A673 (cell line): ENCODE data around the gene SLC7A8. TPM values are rescaled to one million over a fixed set of nuclear protein-coding genes. Genes with fewer than 3 reads are reported as not detected.

ENCODE experiments used
- BruUV-seq: library from RNA; stranded (reverse); fragments of 400-500 nt; replicated peaks from 2 replicates; lab custom pipeline; 2021; lab: Mats Ljungman, UMichigan
- CTCF ChIA-PET: fragments of 300-600 bp; sonication (Branson Sonifier 250); formaldehyde crosslinking; loops from one replicate; lab custom pipeline; 2022; ENCODE audit warnings: antibody characterized with exemption; lab: Charles Lee
- POLR2A ChIA-PET: fragments of 300-600 bp; sonication (Branson Sonifier 250); formaldehyde crosslinking; loops from one replicate; lab custom pipeline; 2022; ENCODE audit warnings: antibody characterized with exemption; ENCODE audit not compliant: low non-redundant PET; lab: Charles Lee
- DNase-seq: peaks from one replicate; pipeline ENCODE4 v3.0.0-alpha.2; 2015; ENCODE audit warnings: low spot score
- H3K27ac ChIP-seq: fragments of 200-600 bp; sonication (generic); 2 replicates; pipeline ENCODE4 v1.5.1; 2016; ENCODE audit warnings: mixed run types, low read depth, mild to moderate bottlenecking, mixed read lengths, antibody characterized with exemption, low read length; ENCODE audit not compliant: poor library complexity, severe bottlenecking
- H3K27me3 ChIP-seq: fragments of 200-600 bp; sonication (generic); replicated peaks from 2 replicates; pipeline ENCODE4 v1.6.1; 2017; ENCODE audit warnings: mixed run types, low read depth, mild to moderate bottlenecking, mixed read lengths, antibody characterized with exemption, low read length; ENCODE audit not compliant: insufficient read depth, poor library complexity
- H3K36me3 ChIP-seq: fragments of 200-600 bp; sonication (generic); 2 replicates; pipeline ENCODE4 v1.6.1; 2016; ENCODE audit warnings: mixed run types, mild to moderate bottlenecking, mixed read lengths, antibody characterized with exemption, low read length; ENCODE audit not compliant: insufficient read depth, poor library complexity, severe bottlenecking
- H3K4me1 ChIP-seq: fragments of 200-600 bp; sonication (generic); 2 replicates; pipeline ENCODE4 v1.6.1; 2017; ENCODE audit warnings: mixed run types, mild to moderate bottlenecking, mixed read lengths, antibody characterized with exemption, low read length; ENCODE audit not compliant: insufficient read depth, poor library complexity, severe bottlenecking
- H3K4me3 ChIP-seq: fragments of 200-600 bp; sonication (generic); 2 replicates; pipeline ENCODE4 v1.5.1; 2016; ENCODE audit warnings: low read depth, mixed run types, mild to moderate bottlenecking, mixed read lengths, low read length; ENCODE audit not compliant: poor library complexity, severe bottlenecking
- H3K9me3 ChIP-seq: fragments of 200-600 bp; sonication (generic); 2 replicates; pipeline ENCODE4 v1.6.1; 2016; ENCODE audit warnings: mixed run types, low read depth, mild to moderate bottlenecking, mixed read lengths, antibody characterized with exemption, low read length; ENCODE audit not compliant: poor library complexity, severe bottlenecking
- CTCF ChIP-seq: fragments of 300-800, 200-600 bp; sonication (generic); conservative IDR thresholded peaks from 2 replicates; pipeline ENCODE4 v1.5.1; 2017; ENCODE audit warnings: low read depth, mild to moderate bottlenecking, antibody characterized with exemption, low read length, moderate library complexity, mixed read lengths
- EZH2 ChIP-seq: fragments of 200-600 bp; sonication (generic); IDR thresholded peaks from 2 replicates; pipeline ENCODE4 v1.6.1; 2017; ENCODE audit warnings: borderline replicate concordance, low read depth, mild to moderate bottlenecking, mixed read lengths, antibody characterized with exemption, low read length; ENCODE audit not compliant: poor library complexity, severe bottlenecking
- intact Hi-C: fragments of 100-400 bp; cut with micrococcal nuclease; formaldehyde crosslinking; loops from one replicate; pipeline ENCODE4 v1.10.0; 2022; ENCODE audit not compliant: unreplicated experiment
- total RNA-seq: library from RNA; stranded (reverse); gene quantifications from 2 replicates; pipeline ENCODE4 v1.2.3, GENCODE V29; 2021

The SLC7A8 gene
- total RNA-seq, 1 experiment from 2014 or later: 18.3 TPM

- no TSS peak for BruUV-seq
- POLR2A ChIA-PET: no interaction called here
- no peak for TF ChIP-seq EZH2
- TF ChIP-seq CTCF: no peak
- Histone ChIP-seq H3K36me3 (no peaks in the 10 kb centered on the region), H3K27ac (no peak overlapping the region), H3K9me3 (no peaks in the 10 kb centered on the region), H3K27me3 (no peaks in the 10 kb centered on the region), H3K4me1 (peaks cover 33% of the 10 kb centered on the region), H3K4me3 (no peak overlapping the region)
- CTCF ChIA-PET: no interaction called here
- DNase-seq: no peak
- intact Hi-C loops: no loop called here
These were observed 10.9 kb downstream of the SLC7A8 start for GRCh38 chr14:23172574-23172973.

GRCh38 chr14:23172096-23172495, 11.4 kb downstream of the SLC7A8 start:
- DNase-seq: no peak
- no peaks in the 10 kb centered on the region for H3K36me3 ChIP-seq
- H3K4me3 ChIP-seq: no peak overlapping the region
- no TSS peak for BruUV-seq
- H3K27me3 ChIP-seq: no peaks in the 10 kb centered on the region
- H3K27ac ChIP-seq: no peak overlapping the region
- peaks cover 28% of the 10 kb centered on the region for H3K4me1 ChIP-seq
- no peaks in the 10 kb centered on the region for H3K9me3 ChIP-seq
- TF ChIP-seq CTCF (no peak), EZH2 (no peak)
- ChIA-PET CTCF (interaction anchor here (0.9 kb wide), 1 partner anchor 52 kb away, joined by 3 read pairs; no protein-coding TSS in a partner anchor), POLR2A (no interaction called here)
- intact Hi-C loops: no loop called here

- H3K27ac ChIP-seq: no peak overlapping the region
- ChIA-PET POLR2A (no interaction called here), CTCF (interaction anchor here (0.9 kb wide), 1 partner anchor 51 kb away, joined by 3 read pairs; no protein-coding TSS in a partner anchor)
- H3K27me3 ChIP-seq: no peaks in the 10 kb centered on the region
- intact Hi-C loops: no loop called here
- BruUV-seq: no TSS peak
- no peak for DNase-seq
- no peaks in the 10 kb centered on the region for H3K9me3 ChIP-seq
- no peak overlapping the region for H3K4me3 ChIP-seq
- no peak for TF ChIP-seq CTCF
- no peak for TF ChIP-seq EZH2
- no peaks in the 10 kb centered on the region for H3K36me3 ChIP-seq
- H3K4me1 ChIP-seq: peaks cover 21% of the 10 kb centered on the region
These were observed 12.1 kb downstream of the SLC7A8 start for GRCh38 chr14:23171222-23171975.
